Mammary epithelial cell (primary cell): ENCODE data around the gene VWA8.

ENCODE experiments used
- CTCF ChIP-seq, 2 donors: IDR thresholded peaks in 1 of 2; conservative IDR thresholded peaks in 1 of 2; 2 replicates each; pipeline ENCODE4 v1.5.1; 2011 to 2012; ENCODE audit warnings: inconsistent platforms in 2 of 2, low read length in 2 of 2, mild to moderate bottlenecking in 2 of 2, control low read depth in 1 of 2, low read depth in 1 of 2; ENCODE audit not compliant: insufficient read depth in 1 of 2; ENCODE audit errors: extremely low read depth in 1 of 2
- EZH2 ChIP-seq: IDR thresholded peaks from 2 replicates; pipeline ENCODE4 v1.6.1; 2012; ENCODE audit warnings: low read length, inconsistent platforms, borderline replicate concordance

GRCh38 chr13:41697578-41697977 is 263.3 kb downstream of the VWA8 start:
- TF ChIP-seq EZH2: no peak
- no peak for TF ChIP-seq CTCF (conservative IDR thresholded peaks at IDR 0.05 in 1 of 2, IDR thresholded peaks at IDR 0.05 in 1 of 2; ENCODE audit: extremely low read depth in 1 of 2, insufficient read depth in 1 of 2, low read depth in 1 of 2, low read length in 2 of 2)
